K562 (cell line): ENCODE data around the gene SLC7A9. TPM values are rescaled to one million over a fixed set of nuclear protein-coding genes. Genes with fewer than 3 reads are reported as not detected.

Experiments used
- ATAC-seq: fragments of 200-7000 bp; cut with Tn5 transposase; 3 replicates; pipeline ENCODE4 v1.9.1; 2020; ENCODE audit warnings: moderate library complexity
- BruUV-seq: library from RNA; stranded (reverse); fragments of 400-500 nt; replicated peaks from 2 replicates; lab custom pipeline; 2021; lab: Mats Ljungman, UMichigan
- CTCF ChIA-PET: fragments of 300-600 bp; formaldehyde crosslinking; extraction: SDS; loops from one replicate; lab custom pipeline; 2021; ENCODE audit warnings: low intra/inter-chr PET ratio; lab: Yijun Ruan, JAX
- POLR2A ChIA-PET: fragments of 300-600, 350-650 bp; sonication (Branson Sonifier 250); formaldehyde crosslinking; extraction: SDS; loops from one replicate; lab custom pipeline; 2021; ENCODE audit warnings: antibody characterized with exemption, inconsistent platforms; lab: Yijun Ruan, JAX
- DNase-seq, 4 experiments: peaks; one replicate each; pipeline versions ENCODE4 v3.0.0 to v3.0.0-alpha.2; 2011 to 2018; ENCODE audit warnings: low spot score in 3 of 4, mixed read lengths in 3 of 4; ENCODE audit errors: extremely low read depth in 1 of 4
- FAIRE-seq: peaks from 2 replicates; lab custom pipeline; 2011; peaks lifted over from hg19 to GRCh38; lab: Jason Lieb, UNC
- H2AFZ ChIP-seq: 2 replicates; pipeline ENCODE4 v1.6.0; 2011; ENCODE audit warnings: low read depth, low read length, control low read depth, inconsistent platforms
- H3K27ac ChIP-seq: fragments of 200-600 bp; 3 replicates; pipeline ENCODE4 v1.8.0; 2011; ENCODE audit warnings: low read depth, mild to moderate bottlenecking, control low read depth, inconsistent platforms, low read length, moderate library complexity, mixed read lengths; ENCODE audit errors: extremely low read depth
- H3K27me3 ChIP-seq, 2 experiments: fragments of 300-600 bp in 1 of 2; 2 replicates in 1 of 2; 3 replicates in 1 of 2; pipeline versions ENCODE4 v1.6.0 to v1.8.0; 2011; ENCODE audit warnings: inconsistent platforms in 2 of 2, low read length in 2 of 2, mild to moderate bottlenecking in 1 of 2, mixed read lengths in 1 of 2, moderate library complexity in 1 of 2; ENCODE audit not compliant: control insufficient read depth in 2 of 2, insufficient read depth in 2 of 2
- H3K36me3 ChIP-seq: fragments of 300-600 bp; 3 replicates; pipeline ENCODE4 v1.8.0; 2011; ENCODE audit warnings: mild to moderate bottlenecking, low read length, inconsistent platforms; ENCODE audit not compliant: control insufficient read depth, insufficient read depth
- H3K4me1 ChIP-seq, 2 experiments: fragments of 200-600 bp in 1 of 2; replicated peaks in 1 of 2; 2 replicates in 1 of 2; 3 replicates in 1 of 2; pipeline versions ENCODE4 v1.5.1 to v1.8.0; 2011; ENCODE audit warnings: inconsistent platforms in 2 of 2, low read length in 2 of 2, mild to moderate bottlenecking in 1 of 2, mixed read lengths in 1 of 2, moderate library complexity in 1 of 2; ENCODE audit not compliant: control insufficient read depth in 2 of 2, insufficient read depth in 2 of 2
- H3K4me2 ChIP-seq: 2 replicates; pipeline ENCODE4 v1.6.1; 2011; ENCODE audit warnings: low read length, control low read depth, inconsistent platforms, mixed read lengths; ENCODE audit not compliant: insufficient read depth
- H3K4me3 ChIP-seq: fragments of 200-600 bp; sonication (generic), shearing (Covaris generic); 2 replicates; pipeline ENCODE4 v1.5.1; 2016; ENCODE audit warnings: control low read depth, inconsistent platforms
- H3K79me2 ChIP-seq: fragments of 200-600 bp; 3 replicates; pipeline ENCODE4 v1.8.0; 2011; ENCODE audit warnings: low read length, inconsistent platforms; ENCODE audit not compliant: control insufficient read depth, insufficient read depth
- H3K9ac ChIP-seq, 2 experiments: 2 replicates each; pipeline versions ENCODE4 v1.6.0 to v1.6.1; 2011; ENCODE audit warnings: low read depth in 2 of 2, low read length in 2 of 2, control low read depth in 1 of 2, inconsistent platforms in 1 of 2, mild to moderate bottlenecking in 1 of 2, mixed read lengths in 1 of 2; ENCODE audit not compliant: insufficient read depth in 1 of 2
- H3K9me1 ChIP-seq: one replicate; pipeline ENCODE4 v1.6.0; 2011; ENCODE audit warnings: inconsistent platforms, mild to moderate bottlenecking, low read length, moderate library complexity; ENCODE audit not compliant: control insufficient read depth, insufficient read depth
- H3K9me3 ChIP-seq: replicated peaks from 2 replicates; pipeline ENCODE4 v1.5.1; 2011; ENCODE audit warnings: low read depth, low read length, inconsistent platforms; ENCODE audit not compliant: control insufficient read depth, insufficient read depth
- H4K20me1 ChIP-seq: replicated peaks from 2 replicates; pipeline ENCODE4 v1.6.1; 2011; ENCODE audit warnings: low read length, inconsistent platforms, mixed read lengths; ENCODE audit not compliant: control insufficient read depth, insufficient read depth
- L3MBTL2 ChIP-seq: fragments of 450-650 bp; IDR thresholded peaks from 2 replicates; pipeline ENCODE4 v1.6.1; 2016; ENCODE audit warnings: mild to moderate bottlenecking, moderate library complexity
- WGBS: fragments of 100-300 bp; shearing (Covaris generic); methylation state at CpG from one replicate; pipeline ENCODE4 v1.1.6; 2016; ENCODE audit warnings: low coverage, mixed read lengths; ENCODE audit not compliant: insufficient coverage; ENCODE audit errors: missing lambda C conversion rate; 5-methylcytosine and 5-hydroxymethylcytosine counted together
- in situ Hi-C: fragments of 300-500 bp; cut with MboI; formaldehyde crosslinking; loops from 4 replicates; pipeline ENCODE4 v1.15.0; 2018; ENCODE audit warnings: inconsistent platforms, mixed read lengths
- intact Hi-C: fragments of 100-400 bp; cut with micrococcal nuclease; formaldehyde crosslinking; loops from 2 replicates; pipeline ENCODE4 v1.14.2; 2022
- polyA plus RNA-seq, 8 experiments: library from polyadenylated mRNA; depleted of rRNA in 4 of 8; stranded (reverse) in 5 of 8; unstranded in 3 of 8; fragments of >200 nt; fragmentation: Nextera tagmentation in 2 of 8; fragmentation: Illumina TruSeq in 1 of 8; extraction: Ambion mirVana in 2 of 8; extraction: Trizol in 1 of 8; gene quantifications; 2 replicates each; pipeline versions ENCODE4 v1.2.1 to v1.2.3, GENCODE V29; 2011 to 2014; ENCODE audit warnings: inconsistent platforms in 1 of 8, missing spikeins in 1 of 8
- total RNA-seq, 7 experiments: library from RNA; depleted of rRNA in 6 of 7; stranded (reverse); fragments of >200 nt in 6 of 7; fragmentation: Illumina TruSeq in 2 of 7; extraction: Trizol in 2 of 7; gene quantifications; 2 replicates each; pipeline versions ENCODE4 v1.2.1 to v1.2.3, GENCODE V29; 2011 to 2021; ENCODE audit warnings: low replicate concordance in 1 of 7
- TF ChIP-seq, protein P1 (sequence below): fragments of 450-650 bp; IDR thresholded peaks from 2 replicates; pipeline ENCODE4 v1.6.1; 2016; ENCODE audit warnings: mild to moderate bottlenecking, moderate library complexity
- TF ChIP-seq, protein P2 (sequence below), 3 experiments: fragments of 200-800 bp in 1 of 3; sonication (Bioruptor generic) in 1 of 3; sonication (generic) in 1 of 3; formaldehyde crosslinking in 1 of 3; IDR thresholded peaks; 2 replicates each; pipeline versions ENCODE4 v1.6.1 to v1.8.0; 2016 to 2022; ENCODE audit warnings: mild to moderate bottlenecking in 2 of 3, missing compliant biosample characterization in 2 of 3, missing genetic modification characterization in 2 of 3, missing genetic modification reagents in 1 of 3

The SLC7A9 gene
- total and polyA plus RNA-seq, 9 of the 15 experiments (the other 6 are each of a cell fraction or from before 2014, with no cell fraction given), result not detected

DNA sequence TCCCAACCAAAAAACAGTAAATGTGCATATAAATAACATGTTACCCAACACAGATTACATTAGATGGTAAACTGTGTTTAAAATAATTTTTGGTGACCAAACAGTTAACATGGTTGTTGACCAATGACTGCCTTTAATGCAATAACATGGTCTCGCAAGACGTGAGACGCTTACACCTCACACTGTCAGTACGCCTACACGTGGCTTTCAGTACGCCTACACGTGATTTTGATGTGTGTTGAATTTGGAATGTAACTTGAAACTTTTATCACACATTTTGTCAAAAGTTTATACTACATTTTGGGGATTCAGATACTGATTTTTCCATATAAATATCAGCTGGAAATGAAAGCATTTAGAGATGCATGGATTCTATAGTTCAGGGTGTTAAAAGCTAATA, 32.0 kb downstream of the SLC7A9 start:
- DNase-seq (no peak), ATAC-seq (no peak)
- POLR2A ChIA-PET, result no interaction called here
- Histone ChIP-seq H3K9me3 (no peaks in the 10 kb centered on the region), H3K4me2 (no peak overlapping the region), H3K4me1 (no peaks in the 10 kb centered on the region)
- in situ Hi-C loops, result no loop called here
- WGBS, result 31% methylated on average over 7 of the region's 7 CpGs
- TF ChIP-seq, protein P1, sequence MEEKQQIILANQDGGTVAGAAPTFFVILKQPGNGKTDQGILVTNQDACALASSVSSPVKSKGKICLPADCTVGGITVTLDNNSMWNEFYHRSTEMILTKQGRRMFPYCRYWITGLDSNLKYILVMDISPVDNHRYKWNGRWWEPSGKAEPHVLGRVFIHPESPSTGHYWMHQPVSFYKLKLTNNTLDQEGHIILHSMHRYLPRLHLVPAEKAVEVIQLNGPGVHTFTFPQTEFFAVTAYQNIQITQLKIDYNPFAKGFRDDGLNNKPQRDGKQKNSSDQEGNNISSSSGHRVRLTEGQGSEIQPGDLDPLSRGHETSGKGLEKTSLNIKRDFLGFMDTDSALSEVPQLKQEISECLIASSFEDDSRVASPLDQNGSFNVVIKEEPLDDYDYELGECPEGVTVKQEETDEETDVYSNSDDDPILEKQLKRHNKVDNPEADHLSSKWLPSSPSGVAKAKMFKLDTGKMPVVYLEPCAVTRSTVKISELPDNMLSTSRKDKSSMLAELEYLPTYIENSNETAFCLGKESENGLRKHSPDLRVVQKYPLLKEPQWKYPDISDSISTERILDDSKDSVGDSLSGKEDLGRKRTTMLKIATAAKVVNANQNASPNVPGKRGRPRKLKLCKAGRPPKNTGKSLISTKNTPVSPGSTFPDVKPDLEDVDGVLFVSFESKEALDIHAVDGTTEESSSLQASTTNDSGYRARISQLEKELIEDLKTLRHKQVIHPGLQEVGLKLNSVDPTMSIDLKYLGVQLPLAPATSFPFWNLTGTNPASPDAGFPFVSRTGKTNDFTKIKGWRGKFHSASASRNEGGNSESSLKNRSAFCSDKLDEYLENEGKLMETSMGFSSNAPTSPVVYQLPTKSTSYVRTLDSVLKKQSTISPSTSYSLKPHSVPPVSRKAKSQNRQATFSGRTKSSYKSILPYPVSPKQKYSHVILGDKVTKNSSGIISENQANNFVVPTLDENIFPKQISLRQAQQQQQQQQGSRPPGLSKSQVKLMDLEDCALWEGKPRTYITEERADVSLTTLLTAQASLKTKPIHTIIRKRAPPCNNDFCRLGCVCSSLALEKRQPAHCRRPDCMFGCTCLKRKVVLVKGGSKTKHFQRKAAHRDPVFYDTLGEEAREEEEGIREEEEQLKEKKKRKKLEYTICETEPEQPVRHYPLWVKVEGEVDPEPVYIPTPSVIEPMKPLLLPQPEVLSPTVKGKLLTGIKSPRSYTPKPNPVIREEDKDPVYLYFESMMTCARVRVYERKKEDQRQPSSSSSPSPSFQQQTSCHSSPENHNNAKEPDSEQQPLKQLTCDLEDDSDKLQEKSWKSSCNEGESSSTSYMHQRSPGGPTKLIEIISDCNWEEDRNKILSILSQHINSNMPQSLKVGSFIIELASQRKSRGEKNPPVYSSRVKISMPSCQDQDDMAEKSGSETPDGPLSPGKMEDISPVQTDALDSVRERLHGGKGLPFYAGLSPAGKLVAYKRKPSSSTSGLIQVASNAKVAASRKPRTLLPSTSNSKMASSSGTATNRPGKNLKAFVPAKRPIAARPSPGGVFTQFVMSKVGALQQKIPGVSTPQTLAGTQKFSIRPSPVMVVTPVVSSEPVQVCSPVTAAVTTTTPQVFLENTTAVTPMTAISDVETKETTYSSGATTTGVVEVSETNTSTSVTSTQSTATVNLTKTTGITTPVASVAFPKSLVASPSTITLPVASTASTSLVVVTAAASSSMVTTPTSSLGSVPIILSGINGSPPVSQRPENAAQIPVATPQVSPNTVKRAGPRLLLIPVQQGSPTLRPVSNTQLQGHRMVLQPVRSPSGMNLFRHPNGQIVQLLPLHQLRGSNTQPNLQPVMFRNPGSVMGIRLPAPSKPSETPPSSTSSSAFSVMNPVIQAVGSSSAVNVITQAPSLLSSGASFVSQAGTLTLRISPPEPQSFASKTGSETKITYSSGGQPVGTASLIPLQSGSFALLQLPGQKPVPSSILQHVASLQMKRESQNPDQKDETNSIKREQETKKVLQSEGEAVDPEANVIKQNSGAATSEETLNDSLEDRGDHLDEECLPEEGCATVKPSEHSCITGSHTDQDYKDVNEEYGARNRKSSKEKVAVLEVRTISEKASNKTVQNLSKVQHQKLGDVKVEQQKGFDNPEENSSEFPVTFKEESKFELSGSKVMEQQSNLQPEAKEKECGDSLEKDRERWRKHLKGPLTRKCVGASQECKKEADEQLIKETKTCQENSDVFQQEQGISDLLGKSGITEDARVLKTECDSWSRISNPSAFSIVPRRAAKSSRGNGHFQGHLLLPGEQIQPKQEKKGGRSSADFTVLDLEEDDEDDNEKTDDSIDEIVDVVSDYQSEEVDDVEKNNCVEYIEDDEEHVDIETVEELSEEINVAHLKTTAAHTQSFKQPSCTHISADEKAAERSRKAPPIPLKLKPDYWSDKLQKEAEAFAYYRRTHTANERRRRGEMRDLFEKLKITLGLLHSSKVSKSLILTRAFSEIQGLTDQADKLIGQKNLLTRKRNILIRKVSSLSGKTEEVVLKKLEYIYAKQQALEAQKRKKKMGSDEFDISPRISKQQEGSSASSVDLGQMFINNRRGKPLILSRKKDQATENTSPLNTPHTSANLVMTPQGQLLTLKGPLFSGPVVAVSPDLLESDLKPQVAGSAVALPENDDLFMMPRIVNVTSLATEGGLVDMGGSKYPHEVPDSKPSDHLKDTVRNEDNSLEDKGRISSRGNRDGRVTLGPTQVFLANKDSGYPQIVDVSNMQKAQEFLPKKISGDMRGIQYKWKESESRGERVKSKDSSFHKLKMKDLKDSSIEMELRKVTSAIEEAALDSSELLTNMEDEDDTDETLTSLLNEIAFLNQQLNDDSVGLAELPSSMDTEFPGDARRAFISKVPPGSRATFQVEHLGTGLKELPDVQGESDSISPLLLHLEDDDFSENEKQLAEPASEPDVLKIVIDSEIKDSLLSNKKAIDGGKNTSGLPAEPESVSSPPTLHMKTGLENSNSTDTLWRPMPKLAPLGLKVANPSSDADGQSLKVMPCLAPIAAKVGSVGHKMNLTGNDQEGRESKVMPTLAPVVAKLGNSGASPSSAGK, result peak; percentile 52
- TF ChIP-seq L3MBTL2, result peak; percentile 56
- TF ChIP-seq, protein P2, sequence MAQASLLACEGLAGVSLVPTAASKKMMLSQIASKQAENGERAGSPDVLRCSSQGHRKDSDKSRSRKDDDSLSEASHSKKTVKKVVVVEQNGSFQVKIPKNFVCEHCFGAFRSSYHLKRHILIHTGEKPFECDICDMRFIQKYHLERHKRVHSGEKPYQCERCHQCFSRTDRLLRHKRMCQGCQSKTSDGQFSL (CRISPR knock-in tag; IDR thresholded peaks at IDR 0.05), result no peak
- TF ChIP-seq, protein P2 (tag; IDR thresholded peaks at IDR 0.05), result no peak
- TF ChIP-seq, all 486 proteins: peak for 2
- peaks cover 13% of the 10 kb centered on the region in 2 experiments; a peak in 3 of 5 replicates for H3K27me3 ChIP-seq
- FAIRE-seq, result peak; percentile 37
- no TSS peak for BruUV-seq
- no peak overlapping the region for H3K4me3 ChIP-seq
- no peak overlapping the region for H3K27ac ChIP-seq
- H3K9ac ChIP-seq, result no peak overlapping the region
- H3K36me3 ChIP-seq, result no peaks in the 10 kb centered on the region
- H3K9me1 ChIP-seq, result no peaks in the 10 kb centered on the region
- CTCF ChIA-PET, result no interaction called here
- H2AFZ ChIP-seq, result no peak overlapping the region
- no peaks in the 10 kb centered on the region for H3K79me2 ChIP-seq
- no peaks in the 10 kb centered on the region for H4K20me1 ChIP-seq
- intact Hi-C loops, result no loop called here
